Daoy (cell line): ENCODE data around the gene EPS15. TPM values are rescaled to one million over a fixed set of nuclear protein-coding genes. Genes with fewer than 3 reads are reported as not detected.

ENCODE experiments used
- DNase-seq: peaks from one replicate; pipeline ENCODE4 v3.0.0-alpha.2; 2015; ENCODE audit warnings: low read depth
- total RNA-seq: library from RNA; depleted of rRNA; stranded (reverse); fragments of >200 nt; shearing (Covaris generic); gene quantifications from 2 replicates; pipeline ENCODE4 v1.2.3, GENCODE V29; 2014

Gene EPS15
- total RNA-seq, 1 experiment from 2014 or later: 33.4 TPM

GRCh38 chr1:51381964-51382363, 137.1 kb downstream of the EPS15 start:
- DNase-seq: no peak

- no peak for DNase-seq
Measured at GRCh38 chr1:51380936-51381335, 138.1 kb downstream of the EPS15 start.

- no peak for DNase-seq
Measured at GRCh38 chr1:51378871-51379270, 140.2 kb downstream of the EPS15 start.

GRCh38 chr1:51373898-51374297, 145.2 kb downstream of the EPS15 start:
- no peak for DNase-seq

DNA sequence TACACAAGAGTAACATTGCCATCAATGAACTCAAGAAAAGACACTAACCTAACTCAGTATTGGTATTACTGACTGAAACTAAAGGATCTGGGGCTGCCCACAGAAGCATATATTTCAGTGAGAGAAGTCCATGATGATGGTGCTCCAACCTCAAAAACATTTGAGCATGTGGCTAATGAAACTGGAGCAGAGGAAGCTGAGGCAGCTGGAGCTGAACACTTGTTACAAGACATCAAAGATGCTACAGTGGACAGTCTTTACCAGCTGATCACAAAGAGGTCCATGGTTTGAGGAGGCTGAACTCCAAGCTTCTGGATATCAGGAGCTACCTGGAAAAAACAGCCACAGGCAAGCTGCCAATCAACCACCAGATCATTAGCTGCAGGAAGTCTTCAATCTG, 146.5 kb downstream of the EPS15 start:
- DNase-seq: no peak

DNA sequence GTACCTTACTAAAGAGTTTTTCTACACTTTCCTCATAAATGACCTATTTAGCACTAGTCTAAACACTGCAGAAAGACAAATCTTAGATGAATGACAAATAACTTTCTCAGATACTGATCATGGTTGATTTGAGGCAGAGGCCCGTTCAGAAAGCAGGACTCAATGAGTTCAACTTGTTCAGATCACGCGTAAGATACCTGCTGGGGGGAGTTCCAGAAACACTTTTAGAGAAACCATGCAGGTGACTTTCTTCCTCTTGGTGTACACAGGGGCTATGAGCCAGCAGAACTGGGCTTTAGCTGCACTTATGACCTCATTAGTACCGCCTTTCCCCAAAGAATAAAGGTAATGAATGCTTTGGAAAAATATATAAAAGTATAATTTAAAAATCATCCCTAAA, 149.9 kb downstream of the EPS15 start:
- DNase-seq: no peak

DNA sequence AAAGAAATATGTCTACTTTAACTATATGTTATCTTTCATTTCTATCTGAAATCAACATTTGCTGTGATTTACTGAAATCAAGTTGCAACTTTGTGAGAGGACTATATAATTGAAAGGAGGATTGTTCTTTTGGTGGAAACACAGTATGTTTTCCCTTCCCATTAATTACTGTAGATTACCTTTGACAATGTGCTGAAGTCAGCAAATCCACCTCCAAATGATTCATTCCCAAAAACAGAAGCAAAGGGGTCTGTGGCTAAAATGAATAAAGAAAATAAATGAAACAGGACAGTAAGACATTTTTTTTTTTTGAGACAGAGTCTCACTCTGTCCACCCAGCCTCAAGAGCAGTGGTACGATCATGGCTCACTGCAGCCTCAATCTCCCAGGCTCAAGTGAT, 153.3 kb downstream of the EPS15 start:
- DNase-seq: no peak

DNA sequence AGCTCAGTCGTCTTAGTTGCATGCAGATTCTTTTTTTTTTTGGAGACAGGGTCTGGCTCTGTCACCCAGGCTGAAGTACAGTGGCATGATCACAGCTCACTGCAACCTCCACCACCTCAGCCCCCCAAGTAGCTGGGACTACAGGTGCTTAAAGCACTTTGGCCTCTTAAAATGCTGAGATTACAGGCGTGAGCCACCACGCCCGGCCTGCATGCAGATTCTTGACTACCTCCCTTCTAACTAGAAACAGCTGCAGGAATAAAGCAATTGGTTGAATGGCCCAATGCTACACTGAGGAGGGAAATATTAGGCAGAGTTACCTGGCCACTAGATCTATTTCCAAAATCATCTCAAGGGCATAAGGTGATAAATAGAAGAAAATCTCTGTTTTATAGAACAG, 159.2 kb downstream of the EPS15 start:
- DNase-seq: no peak

GRCh38 chr1:51355382-51355781, 163.7 kb downstream of the EPS15 start:
- no peak for DNase-seq

DNA sequence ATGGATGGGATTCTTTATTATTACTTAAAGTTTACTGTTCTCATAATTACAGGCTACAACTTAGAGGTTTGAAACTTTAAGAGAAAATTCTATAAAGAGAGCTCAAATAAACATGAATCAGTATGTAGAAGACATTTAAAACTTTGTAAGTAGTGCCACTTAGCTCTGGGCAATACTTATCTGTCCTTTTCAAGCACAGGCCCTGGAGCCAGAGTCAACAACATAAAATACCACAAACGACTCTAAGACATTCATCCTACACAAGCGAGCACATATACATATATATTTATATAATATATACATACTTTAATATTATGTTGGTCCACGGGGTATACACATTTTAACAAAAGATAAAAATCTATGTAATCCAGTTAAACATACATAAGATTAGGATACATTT, 164.7 kb downstream of the EPS15 start:
- DNase-seq: no peak

DNA sequence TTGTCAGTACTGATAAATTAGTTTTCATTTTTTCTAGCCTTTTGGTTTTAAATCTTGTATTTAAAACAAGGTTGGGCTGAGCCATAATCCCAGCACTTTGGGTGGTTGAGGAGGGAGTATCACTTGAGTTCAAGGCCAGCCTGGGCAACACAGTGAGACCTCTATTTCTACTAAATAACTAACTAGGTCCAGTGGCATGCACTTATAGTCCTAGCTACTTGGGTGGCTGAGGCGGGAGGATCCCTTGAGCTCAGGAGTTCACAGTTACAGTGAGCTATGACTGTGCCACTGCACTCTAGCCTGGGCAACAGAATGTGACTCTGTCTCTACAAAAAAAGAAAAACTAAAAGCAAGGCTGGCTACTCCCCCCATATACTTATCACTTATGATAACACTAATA, 167.2 kb downstream of the EPS15 start:
- no peak for DNase-seq

DNA sequence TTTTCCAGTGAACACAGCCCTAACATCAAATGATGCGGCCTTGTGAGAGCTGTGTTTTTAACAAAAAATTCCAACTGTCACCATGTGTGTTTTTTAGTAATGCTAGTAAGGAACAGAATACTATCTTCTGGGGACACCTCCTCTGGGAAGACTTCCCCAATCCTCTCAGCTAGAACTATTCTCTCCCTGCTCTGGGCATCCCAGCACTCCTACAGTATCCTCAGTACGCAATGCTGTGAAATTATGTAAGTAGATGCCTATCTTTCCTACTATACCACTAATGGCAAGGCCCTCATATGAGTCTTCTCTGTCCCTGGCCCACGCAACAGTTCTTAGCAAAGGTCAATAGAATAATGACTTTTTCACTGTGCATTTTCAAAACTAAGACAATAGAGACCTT, 169.2 kb downstream of the EPS15 start:
- DNase-seq: no peak

DNA sequence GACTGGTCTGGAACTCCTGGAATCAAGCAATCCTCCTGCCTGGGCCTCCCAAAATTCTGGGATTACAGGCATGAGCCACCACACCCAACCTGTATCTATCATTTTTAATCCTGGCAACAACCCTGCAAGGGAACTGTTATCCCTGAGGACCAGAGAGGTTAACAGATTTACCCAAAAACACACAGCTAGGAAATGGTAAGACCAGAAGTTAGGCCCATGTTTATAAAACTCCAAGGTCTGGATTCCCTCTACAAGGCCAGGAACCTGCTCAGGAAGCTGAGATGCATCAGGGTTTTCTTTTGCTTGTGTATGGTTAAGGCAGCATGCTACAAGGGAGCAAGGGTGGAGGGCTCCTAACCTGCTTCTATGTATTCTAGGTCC, 170.9 kb downstream of the EPS15 start:
- no peak for DNase-seq

DNA sequence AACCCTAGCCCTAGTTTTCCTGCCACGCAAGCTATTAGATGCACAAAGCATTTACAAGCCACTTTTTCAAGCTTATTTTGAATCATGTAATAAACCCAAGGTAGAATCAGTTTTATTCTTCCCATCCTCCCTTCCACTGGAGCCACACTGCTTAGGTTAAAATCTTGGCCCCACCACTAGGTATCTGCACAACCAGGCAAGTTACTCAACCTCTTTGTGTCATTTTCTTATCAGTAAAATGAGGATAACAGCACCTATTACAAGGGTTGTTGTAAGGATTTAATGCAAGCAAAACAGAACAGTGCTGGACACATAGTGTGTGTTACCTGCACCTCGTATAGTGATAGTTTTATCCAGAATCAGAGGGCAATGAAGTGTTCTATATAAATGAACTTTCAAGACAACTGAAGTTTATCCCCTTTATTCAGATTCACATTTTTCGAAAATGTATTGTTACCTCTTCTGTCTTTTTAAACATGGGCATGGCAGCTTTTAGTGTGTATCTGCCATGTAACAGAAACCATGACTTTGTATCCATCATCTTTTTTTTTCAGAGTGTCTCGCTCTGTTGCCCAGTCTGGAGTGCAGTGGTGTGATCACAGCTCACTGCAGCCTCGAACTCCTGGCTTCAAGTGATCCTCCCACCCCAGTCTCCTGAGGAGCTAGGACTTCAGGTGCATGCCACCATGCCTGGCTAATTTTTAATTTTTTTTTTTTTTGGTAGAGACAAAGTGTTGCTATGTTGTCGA, 171.5 kb downstream of the EPS15 start:
- no peak for DNase-seq

- DNase-seq: no peak
Measured at GRCh38 chr1:51346086-51346942, 172.8 kb downstream of the EPS15 start.

- DNase-seq: no peak
Measured at GRCh38 chr1:51345300-51345687, 173.8 kb downstream of the EPS15 start.

DNA sequence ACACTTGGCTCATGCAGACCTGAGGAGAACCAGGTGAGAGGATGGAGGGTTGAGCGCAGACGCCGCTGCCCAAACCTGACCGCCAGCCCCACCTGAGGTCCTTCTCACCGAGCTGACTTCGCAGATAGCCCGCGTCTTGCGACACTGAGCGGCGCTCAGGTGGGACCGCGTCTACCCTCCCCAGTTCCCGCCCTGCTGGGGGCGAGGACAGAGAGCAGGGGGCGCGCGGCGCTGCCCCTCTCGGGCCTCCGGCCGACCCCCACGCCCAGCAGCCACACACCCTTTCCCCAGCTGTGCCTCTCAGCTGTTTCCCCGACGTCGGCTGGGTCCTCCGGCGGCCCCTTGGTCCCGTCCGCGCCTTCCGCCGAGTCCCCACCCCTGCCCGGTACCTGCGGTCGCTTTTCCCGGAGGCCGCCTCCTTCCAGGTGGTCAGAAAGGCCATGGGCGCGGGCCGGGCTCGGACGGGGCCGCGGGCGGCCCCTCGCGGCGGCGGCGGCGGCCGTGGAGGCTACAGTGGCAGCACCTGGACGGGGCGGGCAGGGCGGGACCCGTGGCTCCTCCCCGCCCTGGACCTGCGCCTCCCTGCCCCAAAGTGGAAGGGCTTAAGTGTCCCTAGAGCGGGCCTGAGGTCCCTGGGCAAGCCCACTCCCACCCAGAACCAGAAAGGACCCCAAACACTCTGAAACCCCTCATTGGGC, 174.3 kb downstream of the EPS15 start:
- no peak for DNase-seq

DNA sequence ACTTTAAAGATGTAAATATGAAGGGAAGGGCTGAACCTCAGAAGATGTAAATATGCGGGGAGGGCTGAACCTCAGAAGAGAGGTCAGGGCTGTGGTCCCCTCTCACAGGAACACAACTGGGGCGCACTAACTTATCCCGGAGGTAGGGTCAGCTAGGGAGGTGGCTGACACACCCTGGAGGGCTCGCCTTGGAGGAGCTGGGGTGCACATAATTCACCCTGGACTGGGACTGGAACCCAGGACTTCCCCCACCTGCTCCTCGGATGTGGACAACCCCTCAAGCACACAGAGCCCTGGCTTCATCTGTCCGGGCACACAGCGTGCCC, 174.8 kb downstream of the EPS15 start:
- DNase-seq: no peak

- DNase-seq: no peak
Measured at GRCh38 chr1:51343624-51344023, 175.4 kb downstream of the EPS15 start.

DNA sequence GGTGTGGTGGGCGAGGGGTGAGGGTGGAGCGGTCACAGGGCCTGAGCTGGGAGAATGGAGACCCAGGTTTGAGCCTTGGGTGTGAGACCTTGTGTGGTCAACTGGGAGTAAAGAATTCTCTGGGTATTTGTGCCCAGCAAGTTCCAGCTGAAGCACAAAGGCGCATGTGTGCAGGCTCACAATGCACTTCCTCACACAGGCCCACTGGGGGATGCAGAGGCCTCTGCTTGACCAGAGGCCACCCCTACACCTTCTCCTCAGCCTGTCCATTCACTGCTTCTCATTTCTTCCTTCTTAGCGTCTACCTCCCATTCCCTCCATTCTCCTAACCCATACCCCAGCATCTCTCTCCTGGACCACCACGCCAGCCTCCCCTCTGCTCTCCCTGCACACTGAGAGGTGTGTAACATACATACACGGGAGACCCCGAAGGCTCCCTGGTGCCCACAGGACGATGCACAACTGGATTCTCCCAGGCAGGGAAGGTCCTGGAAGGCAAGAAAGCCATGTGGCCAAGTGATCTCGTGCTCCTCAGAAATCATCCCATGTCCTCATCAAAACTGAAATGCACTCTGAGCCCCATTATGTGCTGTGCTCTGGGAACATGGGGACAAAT, 176.4 kb downstream of the EPS15 start:
- DNase-seq: no peak

DNA sequence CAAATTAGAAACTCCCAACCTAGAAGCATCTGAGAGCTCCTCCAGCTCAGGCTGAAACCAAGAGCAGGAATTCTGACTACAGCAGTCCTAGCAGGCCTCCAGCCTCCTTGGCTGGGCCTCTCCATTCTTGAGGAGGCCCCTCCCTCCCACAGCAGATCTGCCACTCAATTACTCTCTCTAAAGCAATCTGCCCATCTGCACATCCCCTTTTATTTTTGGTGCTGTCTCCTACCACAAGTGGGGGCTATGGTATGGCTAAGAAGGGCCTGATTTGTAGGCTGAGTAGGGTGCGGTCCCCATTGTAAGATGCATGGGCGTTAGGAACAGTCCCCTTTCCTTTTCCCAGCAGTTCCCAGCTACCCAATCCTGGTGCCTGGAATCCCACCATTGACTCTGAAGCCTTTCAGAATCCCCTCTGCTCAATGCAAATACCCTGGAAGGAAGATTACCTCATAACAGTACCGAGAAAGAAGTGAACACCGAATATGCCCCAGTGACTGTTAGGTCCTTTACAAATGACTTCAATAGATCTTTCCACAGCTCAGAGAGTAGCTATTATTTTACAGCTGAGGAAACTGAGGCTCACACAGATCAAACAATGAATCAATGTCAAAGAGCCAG, 177.1 kb downstream of the EPS15 start:
- no peak for DNase-seq

DNA sequence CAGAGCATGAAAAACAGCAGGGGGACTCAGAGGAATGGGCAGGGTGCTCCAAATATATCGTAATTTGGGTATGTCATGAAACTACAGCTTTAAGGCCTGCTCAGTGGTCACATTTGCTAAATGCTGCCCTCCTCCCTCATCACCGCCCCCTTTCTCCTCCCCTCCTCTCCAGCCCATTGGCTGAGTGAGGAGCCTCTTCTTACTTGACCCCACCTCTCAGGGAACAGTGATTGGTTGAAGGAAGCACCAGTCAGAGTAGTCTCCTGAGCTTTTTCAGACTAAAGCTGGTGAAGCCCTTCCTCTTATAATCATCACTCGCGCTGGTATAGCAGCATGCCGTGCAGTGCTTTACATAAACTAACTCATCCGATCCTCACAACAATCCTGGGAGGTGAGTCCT, 178.7 kb downstream of the EPS15 start:
- DNase-seq: no peak
